AG04449 (cell line): Measurements from ENCODE around the gene ACER3.

Source experiments
- CTCF ChIA-PET: fragments of 350-600 bp; formaldehyde crosslinking; extraction: SDS; loops from one replicate; lab custom pipeline; 2021; ENCODE audit warnings: antibody characterized with exemption; lab: Yijun Ruan, JAX
- POLR2A ChIA-PET: fragments of 400-600, 350-600 bp; formaldehyde crosslinking; extraction: SDS; loops from one replicate; lab custom pipeline; 2020; ENCODE audit warnings: antibody characterized with exemption, inconsistent platforms; lab: Yijun Ruan, JAX
- DNase-seq: peaks from one replicate; pipeline ENCODE4 v3.0.0-alpha.2; 2010; ENCODE audit warnings: low read depth, low spot score
- H3K4me3 ChIP-seq: 2 replicates; pipeline ENCODE4 v1.5.1; 2011; ENCODE audit warnings: low read depth, mild to moderate bottlenecking, control low read depth, low read length
- CTCF ChIP-seq: IDR thresholded peaks from one replicate; pipeline ENCODE4 v1.5.1; 2011; ENCODE audit warnings: mild to moderate bottlenecking, moderate library complexity, low read length, control low read depth, inconsistent platforms; ENCODE audit not compliant: insufficient read depth; ENCODE audit errors: missing control alignments

Gene ACER3

GRCh38 chr11:77039491-77040400, 179.0 kb downstream of the ACER3 start:
- peak; percentile 69 for TF ChIP-seq CTCF
- no peak for DNase-seq
- ChIA-PET POLR2A (no interaction called here), CTCF (interaction anchor here (0.7 to 5.5 kb wide), 26 partner anchors 9 to 509 kb away, joined by 3 to 37 read pairs (median 4); no protein-coding TSS in a partner anchor)
- peak overlapping the region; percentile 49 for H3K4me3 ChIP-seq

GRCh38 chr11:77040401-77040777, 179.7 kb downstream of the ACER3 start:
- no peak overlapping the region for H3K4me3 ChIP-seq
- no peak for TF ChIP-seq CTCF
- ChIA-PET POLR2A (no interaction called here), CTCF (interaction anchor here (0.7 to 5.5 kb wide), 19 partner anchors 10 to 318 kb away, joined by 3 to 37 read pairs (median 5); no protein-coding TSS in a partner anchor)
- no peak for DNase-seq

- TF ChIP-seq CTCF, result no peak
- CTCF ChIA-PET, result interaction anchor here (0.8 to 5.5 kb wide), 8 partner anchors 11 to 318 kb away, joined by 3 to 37 read pairs (median 10); no protein-coding TSS in a partner anchor
Measured at GRCh38 chr11:77040889-77041288, 180.2 kb downstream of the ACER3 start.

GRCh38 chr11:77042111-77042726, 181.5 kb downstream of the ACER3 start:
- TF ChIP-seq CTCF, result no peak
- no peak for DNase-seq
- no peak overlapping the region for H3K4me3 ChIP-seq
- ChIA-PET POLR2A (no interaction called here), CTCF (interaction anchor here (0.8 to 5.5 kb wide), 5 partner anchors 10 to 308 kb away, joined by 3 to 37 read pairs (median 4); no protein-coding TSS in a partner anchor)

More at GRCh38 chr11:77040889-77041288, 180.2 kb downstream of the ACER3 start:
- no peak overlapping the region for H3K4me3 ChIP-seq
- no peak for DNase-seq
- POLR2A ChIA-PET, result no interaction called here

- no peak overlapping the region for H3K4me3 ChIP-seq
- DNase-seq, result no peak
- ChIA-PET CTCF (interaction anchor here (1.0 to 2.5 kb wide), 14 partner anchors 9 to 310 kb away, joined by 3 to 62 read pairs (median 10); partner anchors contain the start of gene B3GNT6), POLR2A (no interaction called here)
- TF ChIP-seq CTCF, result no peak
Measured at GRCh38 chr11:77044356-77044755, 183.6 kb downstream of the ACER3 start.
